ENCODE results near the gene ARL15. TPM values are rescaled to one million over a fixed set of nuclear protein-coding genes. Genes with fewer than 3 reads are reported as not detected.

Gene ARL15
- total RNA-seq, 1 donor from 2014 or later = 29.5 TPM

DNA sequence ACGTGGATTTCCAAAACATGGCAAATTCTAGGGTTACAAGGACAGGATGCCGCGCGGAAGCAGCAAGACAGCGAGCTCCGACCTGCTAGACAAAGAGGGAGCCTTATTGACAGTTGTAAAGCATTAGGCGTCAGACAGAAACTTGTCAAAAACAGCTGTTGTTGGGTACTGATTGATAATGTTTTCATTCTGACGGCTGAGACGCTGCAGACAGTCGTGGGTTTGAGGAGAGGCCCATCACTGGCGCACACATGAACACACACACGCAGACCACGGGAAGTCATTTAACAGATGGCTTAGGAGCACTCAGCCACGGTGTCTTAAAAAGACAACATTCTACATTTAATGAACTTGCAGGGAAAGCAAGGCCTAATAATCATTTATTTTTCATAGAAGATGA is 426.0 kb downstream of the ARL15 start:
- intact Hi-C loops (cut with DNase I) = no loop called here
- Histone ChIP-seq H3K4me1 (no peaks in the 10 kb centered on the region), H3K36me3 (no peaks in the 10 kb centered on the region), H3K27me3 (no peaks in the 10 kb centered on the region), H3K4me3 (no peak overlapping the region), H3K27ac (no peak overlapping the region), H3K9me3 (no peaks in the 10 kb centered on the region)
- ATAC-seq = no peak
- TF ChIP-seq, protein P1, sequence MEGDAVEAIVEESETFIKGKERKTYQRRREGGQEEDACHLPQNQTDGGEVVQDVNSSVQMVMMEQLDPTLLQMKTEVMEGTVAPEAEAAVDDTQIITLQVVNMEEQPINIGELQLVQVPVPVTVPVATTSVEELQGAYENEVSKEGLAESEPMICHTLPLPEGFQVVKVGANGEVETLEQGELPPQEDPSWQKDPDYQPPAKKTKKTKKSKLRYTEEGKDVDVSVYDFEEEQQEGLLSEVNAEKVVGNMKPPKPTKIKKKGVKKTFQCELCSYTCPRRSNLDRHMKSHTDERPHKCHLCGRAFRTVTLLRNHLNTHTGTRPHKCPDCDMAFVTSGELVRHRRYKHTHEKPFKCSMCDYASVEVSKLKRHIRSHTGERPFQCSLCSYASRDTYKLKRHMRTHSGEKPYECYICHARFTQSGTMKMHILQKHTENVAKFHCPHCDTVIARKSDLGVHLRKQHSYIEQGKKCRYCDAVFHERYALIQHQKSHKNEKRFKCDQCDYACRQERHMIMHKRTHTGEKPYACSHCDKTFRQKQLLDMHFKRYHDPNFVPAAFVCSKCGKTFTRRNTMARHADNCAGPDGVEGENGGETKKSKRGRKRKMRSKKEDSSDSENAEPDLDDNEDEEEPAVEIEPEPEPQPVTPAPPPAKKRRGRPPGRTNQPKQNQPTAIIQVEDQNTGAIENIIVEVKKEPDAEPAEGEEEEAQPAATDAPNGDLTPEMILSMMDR (IDR thresholded peaks at IDR 0.05) = no peak
- no peak for DNase-seq

DNA sequence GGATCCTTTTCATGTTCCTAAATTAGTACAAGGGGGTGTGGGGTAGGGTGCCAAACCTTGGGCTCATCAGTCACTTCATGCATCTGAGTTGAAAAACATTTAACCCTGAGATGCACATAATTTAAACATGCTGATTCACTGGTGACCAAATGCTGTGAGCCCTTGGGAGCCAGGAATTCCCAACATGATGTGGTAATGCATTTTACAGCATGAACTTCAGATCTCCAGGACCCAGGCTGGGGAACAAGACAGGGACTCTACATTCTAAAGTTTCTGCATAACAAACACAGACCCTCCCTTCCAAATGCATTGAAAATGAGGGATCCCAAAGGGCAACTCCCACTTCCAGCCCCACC is 427.7 kb downstream of the ARL15 start:
- intact Hi-C loops (cut with DNase I) = no loop called here

DNA sequence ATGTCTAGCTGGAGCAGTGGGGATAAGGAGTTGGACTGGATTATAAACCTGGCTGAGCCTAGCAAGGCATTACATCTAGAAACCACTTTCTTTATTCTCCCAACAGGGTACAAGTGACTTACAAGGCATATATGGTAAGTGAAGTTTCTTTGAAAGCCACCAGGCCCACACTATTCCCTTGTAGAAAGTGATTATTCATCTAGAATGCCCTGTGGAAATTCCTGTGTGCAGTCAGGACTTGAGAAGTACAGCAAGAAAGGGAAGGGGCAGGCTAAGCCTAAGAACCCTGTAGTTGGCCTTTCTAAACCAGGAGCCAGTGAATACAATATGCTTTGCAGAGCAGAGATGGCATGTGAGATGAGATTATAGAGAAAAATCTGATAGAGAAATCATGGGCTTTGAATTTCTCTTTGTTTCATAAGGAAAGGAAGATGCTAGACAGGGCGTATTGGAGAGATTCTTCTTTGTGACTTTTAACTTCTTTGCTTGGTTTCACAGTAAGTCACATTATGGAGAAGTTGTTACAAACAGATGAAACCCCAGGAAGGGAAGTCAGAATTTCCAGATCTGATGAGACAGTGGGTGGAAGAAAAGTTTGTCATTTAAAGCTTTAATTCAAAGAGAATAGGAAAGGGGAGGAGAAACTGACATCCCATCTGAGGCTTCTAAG is 428.2 kb downstream of the ARL15 start:
- Histone ChIP-seq H3K4me3 (no peak overlapping the region), H3K27me3 (no peaks in the 10 kb centered on the region), H3K9me3 (no peaks in the 10 kb centered on the region), H3K36me3 (no peaks in the 10 kb centered on the region), H3K4me1 (no peaks in the 10 kb centered on the region), H3K27ac (no peak overlapping the region)
- TF ChIP-seq, protein P1 (IDR thresholded peaks at IDR 0.05) = no peak
- ATAC-seq (no peak), DNase-seq (no peak)
- intact Hi-C loops (cut with DNase I) = no loop called here

More for the DNA sequence above, 427.7 kb downstream of the ARL15 start:
- Histone ChIP-seq H3K4me1 (no peaks in the 10 kb centered on the region), H3K4me3 (no peak overlapping the region), H3K27me3 (no peaks in the 10 kb centered on the region), H3K36me3 (no peaks in the 10 kb centered on the region), H3K27ac (no peak overlapping the region), H3K9me3 (no peaks in the 10 kb centered on the region)
- DNase-seq = no peak
- no peak for ATAC-seq
- TF ChIP-seq, protein P1 (IDR thresholded peaks at IDR 0.05) = no peak

DNA sequence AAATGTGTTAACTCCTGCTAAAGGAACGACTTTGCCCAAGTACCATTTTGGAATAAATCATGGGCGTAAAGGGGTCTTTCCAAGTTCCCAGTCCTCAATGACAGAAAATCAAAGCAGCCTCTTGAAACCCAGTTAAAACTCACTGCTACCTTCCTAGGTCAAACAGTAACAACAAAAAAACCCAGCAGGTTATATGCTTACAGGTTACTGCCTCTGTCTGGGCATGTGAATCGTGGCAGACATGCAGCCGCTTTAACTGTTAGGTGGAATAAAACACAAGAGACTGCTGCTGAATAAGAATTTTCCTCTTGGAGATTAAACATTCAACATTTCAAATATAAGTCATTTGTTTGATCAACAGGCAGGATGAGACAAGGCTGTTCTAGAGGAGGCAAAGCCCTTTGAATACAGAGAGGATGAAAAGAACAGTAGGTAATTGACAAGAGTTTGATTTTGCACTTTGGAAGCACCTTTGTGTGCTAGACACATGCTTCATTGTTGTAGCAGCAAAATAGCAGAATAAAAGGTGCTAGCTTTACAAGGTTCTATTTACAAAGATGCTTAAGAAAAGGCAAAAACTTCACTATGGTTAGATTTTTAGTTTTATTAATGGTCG is 430.6 kb downstream of the ARL15 start:
- TF ChIP-seq, protein P1 (IDR thresholded peaks at IDR 0.05) = no peak
- intact Hi-C loops (cut with DNase I) = no loop called here

DNA sequence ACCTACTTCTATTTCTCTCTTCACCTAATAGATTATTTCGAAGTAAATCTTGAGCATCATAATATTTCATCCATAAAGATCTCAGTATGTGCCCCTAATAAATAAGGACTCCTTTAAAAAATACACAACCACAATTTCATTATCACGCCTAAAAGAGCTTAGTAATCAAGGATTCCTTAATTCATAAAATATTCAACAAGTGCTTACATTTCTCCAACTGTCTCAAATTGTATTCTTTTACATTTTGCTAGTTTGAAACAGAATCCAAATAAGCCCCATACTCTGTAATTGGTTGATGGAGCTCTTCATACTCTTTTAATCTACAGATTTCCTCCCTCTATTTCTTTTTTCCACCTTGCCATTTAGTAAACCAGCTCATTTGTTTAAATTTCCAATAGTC is 432.4 kb downstream of the ARL15 start:
- Histone ChIP-seq H3K36me3 (no peaks in the 10 kb centered on the region), H3K4me1 (no peaks in the 10 kb centered on the region), H3K27ac (no peak overlapping the region), H3K4me3 (no peak overlapping the region), H3K9me3 (no peaks in the 10 kb centered on the region), H3K27me3 (no peaks in the 10 kb centered on the region)
- ATAC-seq (no peak), DNase-seq (no peak)
- TF ChIP-seq, protein P1 (IDR thresholded peaks at IDR 0.05) = no peak
- intact Hi-C loops (cut with DNase I) = no loop called here

More for the DNA sequence above, 430.6 kb downstream of the ARL15 start:
- Histone ChIP-seq H3K4me1 (no peaks in the 10 kb centered on the region), H3K4me3 (no peak overlapping the region), H3K36me3 (no peaks in the 10 kb centered on the region), H3K27me3 (no peaks in the 10 kb centered on the region), H3K27ac (no peak overlapping the region), H3K9me3 (no peaks in the 10 kb centered on the region)
- ATAC-seq (no peak), DNase-seq (no peak)
